ENCODE measurements around the gene NLRP10.
"Not testable (repeated sequence)": the region's sequence is repeated elsewhere in the genome, so short reads cannot be mapped to it uniquely, and the experiment has no call there.

NLRP10 gene

GRCh38 chr11:7999795-8000194 lies 34.5 kb upstream of the NLRP10 start:
- Histone ChIP-seq H3K4me3 (ENCODE audit: low read depth, low read length, poor library complexity, severe bottlenecking) (no peak overlapping the region), H3F3A (ENCODE audit: insufficient read depth, low read length) (no peaks in the 10 kb centered on the region), H3K4me1 (ENCODE audit: insufficient read depth, low read length, severe bottlenecking) (no peaks in the 10 kb centered on the region), H3K9me3 (ENCODE audit: low read length) (no peaks in the 10 kb centered on the region), H3K27me3 (ENCODE audit: insufficient read depth, low read length) (no peaks in the 10 kb centered on the region), H3K36me3 (ENCODE audit: insufficient read depth, low read length) (peaks cover 50% of the 10 kb centered on the region), H4K20me1 (ENCODE audit: insufficient read depth, low read length) (no peaks in the 10 kb centered on the region), H3K4me2 (ENCODE audit: low read length) (no peak overlapping the region), H2AFZ (ENCODE audit: low read length) (no peak overlapping the region), H3K9me2 (ENCODE audit: low read depth, low read length) (no peaks in the 10 kb centered on the region), H3K9ac (ENCODE audit: low read length) (no peak overlapping the region), H3K79me2 (ENCODE audit: insufficient read depth, low read length) (no peaks in the 10 kb centered on the region), H3K27ac (ENCODE audit: low read depth, low read length, poor library complexity, severe bottlenecking) (no peak overlapping the region)
- TF ChIP-seq CTCF (IDR thresholded peaks at IDR 0.05; ENCODE audit: low read length), result no peak
- TF ChIP-seq EZH2 (IDR thresholded peaks at IDR 0.05; ENCODE audit: borderline replicate concordance, low read length), result no peak

GRCh38 chr11:7994581-7995278 lies 29.5 kb upstream of the NLRP10 start:
- H3F3A ChIP-seq (ENCODE audit: insufficient read depth, low read length), result no peaks in the 10 kb centered on the region
- H3K4me2 ChIP-seq (ENCODE audit: low read length), result no peak overlapping the region
- no peaks in the 10 kb centered on the region for H3K9me2 ChIP-seq (ENCODE audit: low read depth, low read length)
- no peak overlapping the region for H3K9ac ChIP-seq (ENCODE audit: low read length)
- no peak overlapping the region for H2AFZ ChIP-seq (ENCODE audit: low read length)
- TF ChIP-seq CTCF (IDR thresholded peaks at IDR 0.05; ENCODE audit: low read length) (no peak), EZH2 (IDR thresholded peaks at IDR 0.05; ENCODE audit: borderline replicate concordance, low read length) (no peak)
- H3K36me3 ChIP-seq (ENCODE audit: insufficient read depth, low read length), result peaks cover 90% of the 10 kb centered on the region
- peaks cover 2% of the 10 kb centered on the region for H3K79me2 ChIP-seq (ENCODE audit: insufficient read depth, low read length)
- 0 out of 2 replicates have a peak, but pooled peaks cover 2% of the 10 kb centered on the region for H4K20me1 ChIP-seq (ENCODE audit: insufficient read depth, low read length)
- H3K27me3 ChIP-seq (ENCODE audit: insufficient read depth, low read length), result no peaks in the 10 kb centered on the region
- H3K4me1 ChIP-seq (ENCODE audit: insufficient read depth, low read length, severe bottlenecking), result no peaks in the 10 kb centered on the region
- H3K4me3 ChIP-seq (ENCODE audit: low read depth, low read length, poor library complexity, severe bottlenecking), result no peak overlapping the region
- no peaks in the 10 kb centered on the region for H3K9me3 ChIP-seq (ENCODE audit: low read length)
- H3K27ac ChIP-seq (ENCODE audit: low read depth, low read length, poor library complexity, severe bottlenecking), result no peak overlapping the region

- H2AFZ ChIP-seq (ENCODE audit: low read length); H3K9me2 ChIP-seq (ENCODE audit: low read depth, low read length); H3K27me3 ChIP-seq (ENCODE audit: insufficient read depth, low read length); H3F3A ChIP-seq (ENCODE audit: insufficient read depth, low read length); H3K9me3 ChIP-seq (ENCODE audit: low read length); H3K27ac ChIP-seq (ENCODE audit: low read depth, low read length, poor library complexity, severe bottlenecking); H4K20me1 ChIP-seq (ENCODE audit: insufficient read depth, low read length): not testable (repeated sequence)
- Histone ChIP-seq H3K4me1 (ENCODE audit: insufficient read depth, low read length, severe bottlenecking) (peaks cover 26% of the 10 kb centered on the region), H3K4me2 (ENCODE audit: low read length) (peak overlapping the region; percentile 93), H3K36me3 (ENCODE audit: insufficient read depth, low read length) (peaks cover 37% of the 10 kb centered on the region), H3K9ac (ENCODE audit: low read length) (peak overlapping the region; percentile 71), H3K4me3 (ENCODE audit: low read depth, low read length, poor library complexity, severe bottlenecking) (peak overlapping the region; percentile 91), H3K79me2 (ENCODE audit: insufficient read depth, low read length) (peaks cover 28% of the 10 kb centered on the region)
Observed at GRCh38 chr11:7987560-7987883, 22.3 kb upstream of the NLRP10 start.
